Measurements from ENCODE around the gene PCDHB11. TPM values are rescaled to one million over a fixed set of nuclear protein-coding genes. Genes with fewer than 3 reads are reported as not detected.
"Not testable (repeated sequence)": the region's sequence is repeated elsewhere in the genome, so short reads cannot be mapped to it uniquely, and the experiment has no call there.

Gene PCDHB11
- total RNA-seq, 1 donor from 2014 or later, result 2.0 TPM

DNA sequence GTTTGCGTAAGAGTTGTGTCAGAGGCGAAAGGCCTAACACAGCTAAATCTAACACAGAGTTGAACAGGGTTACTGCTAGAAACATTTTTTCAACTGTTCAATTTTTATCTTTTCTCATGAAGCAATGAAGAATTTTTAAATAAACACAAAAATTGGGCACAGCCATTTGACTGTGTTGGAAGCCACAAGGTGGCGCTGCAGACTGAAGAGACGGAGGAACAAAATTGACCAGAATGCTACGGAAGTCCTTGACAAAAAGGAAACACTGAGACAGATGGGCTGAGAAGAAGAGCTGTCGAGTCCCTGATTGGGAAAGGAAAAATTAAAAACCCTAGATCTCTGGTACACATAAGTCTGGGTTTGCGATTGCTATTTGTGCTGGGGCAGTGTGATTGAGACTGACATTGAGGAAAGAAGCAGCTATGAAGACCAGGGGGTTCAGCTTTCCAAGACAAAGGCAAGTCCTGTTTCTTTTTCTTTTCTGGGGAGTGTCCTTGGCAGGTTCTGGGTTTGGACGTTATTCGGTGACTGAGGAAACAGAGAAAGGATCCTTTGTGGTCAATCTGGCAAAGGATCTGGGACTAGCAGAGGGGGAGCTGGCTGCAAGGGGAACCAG is 12.4 kb upstream of the PCDHB11 start, which contains the start of gene PCDHB9:
Gene PCDHB9 (plus strand): TSS at position 265 of the 616 bp plus-strand sequence. CDS start 158 bp downstream, at position 423.
- no peak for DNase-seq (ENCODE audit: low spot score)

DNA sequence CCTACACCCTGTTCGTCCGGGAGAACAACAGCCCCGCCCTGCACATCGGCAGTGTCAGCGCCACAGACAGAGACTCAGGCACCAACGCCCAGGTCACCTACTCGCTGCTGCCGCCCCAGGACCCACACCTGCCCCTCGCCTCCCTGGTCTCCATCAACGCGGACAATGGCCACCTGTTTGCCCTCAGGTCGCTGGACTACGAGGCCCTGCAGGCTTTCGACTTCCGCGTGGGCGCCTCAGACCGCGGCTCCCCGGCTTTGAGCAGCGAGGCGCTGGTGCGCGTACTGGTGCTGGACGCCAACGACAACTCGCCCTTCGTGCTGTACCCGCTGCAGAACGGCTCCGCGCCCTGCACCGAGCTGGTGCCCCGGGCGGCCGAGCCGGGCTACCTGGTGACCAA is 10.7 kb upstream of the PCDHB11 start:
- not testable (repeated sequence) for DNase-seq (ENCODE audit: low spot score)

DNA sequence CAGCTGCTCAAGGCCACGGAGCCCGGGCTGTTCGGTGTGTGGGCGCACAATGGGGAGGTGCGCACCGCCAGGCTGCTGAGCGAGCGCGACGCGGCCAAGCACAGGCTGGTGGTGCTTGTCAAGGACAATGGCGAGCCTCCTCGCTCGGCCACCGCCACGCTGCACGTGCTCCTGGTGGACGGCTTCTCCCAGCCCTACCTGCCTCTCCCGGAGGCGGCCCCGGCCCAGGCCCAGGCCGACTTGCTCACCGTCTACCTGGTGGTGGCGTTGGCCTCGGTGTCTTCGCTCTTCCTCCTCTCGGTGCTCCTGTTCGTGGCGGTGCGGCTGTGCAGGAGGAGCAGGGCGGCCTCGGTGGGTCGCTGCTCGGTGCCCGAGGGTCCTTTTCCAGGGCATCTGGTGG is 10.3 kb upstream of the PCDHB11 start:
- not testable (repeated sequence) for DNase-seq (ENCODE audit: low spot score)

DNA sequence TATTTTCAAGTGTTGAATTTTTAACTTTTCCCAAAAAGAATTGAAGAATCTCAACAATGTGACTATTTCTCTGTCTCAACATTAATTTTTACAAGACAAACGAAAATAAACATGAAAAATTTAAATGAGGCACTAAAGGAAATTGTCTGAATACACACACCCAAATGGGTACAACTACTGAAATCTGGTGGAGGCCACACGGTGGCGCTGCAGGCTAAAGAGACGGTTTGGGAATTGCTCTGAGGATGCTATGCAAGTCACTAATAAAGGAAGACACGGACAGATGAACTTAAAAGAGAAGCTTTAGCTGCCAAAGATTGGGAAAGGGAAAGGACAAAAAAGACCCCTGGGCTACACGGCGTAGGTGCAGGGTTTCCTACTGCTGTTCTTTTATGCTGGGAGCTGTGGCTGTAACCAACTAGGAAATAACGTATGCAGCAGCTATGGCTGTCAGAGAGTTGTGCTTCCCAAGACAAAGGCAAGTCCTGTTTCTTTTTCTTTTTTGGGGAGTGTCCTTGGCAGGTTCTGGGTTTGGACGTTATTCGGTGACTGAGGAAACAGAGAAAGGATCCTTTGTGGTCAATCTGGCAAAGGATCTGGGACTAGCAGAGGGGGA is 7.2 kb upstream of the PCDHB11 start, which contains the start of gene PCDHB10:
Gene PCDHB10 (plus strand): TSS at position 244 of the 616 bp plus-strand sequence. CDS start 200 bp downstream, at position 444.
- no peak for DNase-seq (ENCODE audit: low spot score)

DNA sequence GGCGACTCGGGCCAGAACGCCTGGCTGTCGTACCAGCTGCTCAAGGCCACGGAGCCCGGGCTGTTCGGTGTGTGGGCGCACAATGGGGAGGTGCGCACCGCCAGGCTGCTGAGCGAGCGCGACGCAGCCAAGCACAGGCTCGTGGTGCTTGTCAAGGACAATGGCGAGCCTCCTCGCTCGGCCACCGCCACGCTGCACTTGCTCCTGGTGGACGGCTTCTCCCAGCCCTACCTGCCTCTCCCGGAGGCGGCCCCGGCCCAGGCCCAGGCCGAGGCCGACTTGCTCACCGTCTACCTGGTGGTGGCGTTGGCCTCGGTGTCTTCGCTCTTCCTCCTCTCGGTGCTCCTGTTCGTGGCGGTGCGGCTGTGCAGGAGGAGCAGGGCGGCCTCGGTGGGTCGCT is 5.1 kb upstream of the PCDHB11 start:
- DNase-seq (ENCODE audit: low spot score), result not testable (repeated sequence)

- no peak for DNase-seq (ENCODE audit: low spot score)
Observed at GRCh38 chr5:141196363-141196762, 3.1 kb upstream of the PCDHB11 start.

DNA sequence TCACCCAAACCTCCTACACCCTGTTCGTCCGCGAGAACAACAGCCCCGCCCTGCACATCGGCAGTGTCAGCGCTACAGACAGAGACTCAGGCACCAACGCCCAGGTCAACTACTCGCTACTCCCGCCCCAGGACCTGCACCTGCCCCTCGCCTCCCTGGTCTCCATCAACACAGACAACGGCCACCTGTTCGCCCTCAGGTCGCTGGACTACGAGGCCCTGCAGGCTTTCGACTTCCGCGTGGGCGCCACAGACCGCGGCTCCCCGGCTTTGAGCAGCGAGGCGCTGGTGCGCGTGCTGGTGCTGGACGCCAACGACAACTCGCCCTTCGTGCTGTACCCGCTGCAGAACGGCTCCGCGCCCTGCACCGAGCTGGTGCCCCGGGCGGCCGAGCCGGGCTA is 1.7 kb downstream of the PCDHB11 start:
- not testable (repeated sequence) for DNase-seq (ENCODE audit: low spot score)

GRCh38 chr5:141201646-141202045 is 2.2 kb downstream of the PCDHB11 start:
- DNase-seq (ENCODE audit: low spot score), result not testable (repeated sequence)

GRCh38 chr5:141208478-141208877 is 9.1 kb downstream of the PCDHB11 start, which contains the start of gene PCDHB12:
Gene PCDHB12, plus strand, starts transcription at chr5:141208719. Its CDS starts 189 bp downstream, at chr5:141208908.
- no peak for DNase-seq (ENCODE audit: low spot score)

GRCh38 chr5:141210281-141210680 is 10.9 kb downstream of the PCDHB11 start:
- not testable (repeated sequence) for DNase-seq (ENCODE audit: low spot score)

- DNase-seq (ENCODE audit: low spot score), result not testable (repeated sequence)
Observed at GRCh38 chr5:141210849-141211248, 11.4 kb downstream of the PCDHB11 start.

DNA sequence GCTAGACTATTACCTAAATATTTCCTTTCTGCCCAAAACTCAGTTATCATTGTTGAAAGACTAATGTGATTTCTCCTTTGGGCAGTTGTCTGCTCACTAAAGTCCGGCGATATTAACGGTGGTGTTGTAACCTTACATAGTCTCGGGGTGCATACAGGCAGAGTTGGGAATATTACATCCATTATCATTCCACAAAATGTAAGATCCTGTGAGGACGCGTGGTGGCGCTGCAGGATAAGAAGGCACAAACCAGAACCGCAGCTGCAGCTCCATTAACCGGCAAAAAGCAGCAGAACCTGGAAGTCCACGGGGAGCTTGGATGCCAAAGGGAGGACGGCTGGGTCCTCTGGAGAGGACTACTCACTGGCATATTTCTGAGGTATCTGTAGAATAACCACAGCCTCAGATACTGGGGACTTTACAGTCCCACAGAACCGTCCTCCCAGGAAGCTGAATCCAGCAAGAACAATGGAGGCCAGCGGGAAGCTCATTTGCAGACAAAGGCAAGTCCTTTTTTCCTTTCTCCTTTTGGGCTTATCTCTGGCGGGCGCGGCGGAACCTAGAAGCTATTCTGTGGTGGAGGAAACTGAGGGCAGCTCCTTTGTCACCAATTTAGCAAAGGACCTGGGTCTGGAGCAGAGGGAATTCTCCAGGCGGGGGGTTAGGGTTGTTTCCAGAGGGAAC is 14.4 kb downstream of the PCDHB11 start, which contains the start of gene PCDHB13:
Gene PCDHB13 (plus strand): TSS at position 264 of the 684 bp plus-strand sequence. CDS start 205 bp downstream, at position 469.
- not testable (repeated sequence) for DNase-seq (ENCODE audit: low spot score)

DNA sequence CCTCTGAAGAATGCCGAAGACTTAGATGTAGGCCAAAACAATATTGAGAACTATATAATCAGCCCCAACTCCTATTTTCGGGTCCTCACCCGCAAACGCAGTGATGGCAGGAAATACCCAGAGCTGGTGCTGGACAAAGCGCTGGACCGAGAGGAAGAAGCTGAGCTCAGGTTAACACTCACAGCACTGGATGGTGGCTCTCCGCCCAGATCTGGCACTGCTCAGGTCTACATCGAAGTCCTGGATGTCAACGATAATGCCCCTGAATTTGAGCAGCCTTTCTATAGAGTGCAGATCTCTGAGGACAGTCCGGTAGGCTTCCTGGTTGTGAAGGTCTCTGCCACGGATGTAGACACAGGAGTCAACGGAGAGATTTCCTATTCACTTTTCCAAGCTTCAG is 15.2 kb downstream of the PCDHB11 start:
- DNase-seq (ENCODE audit: low spot score), result not testable (repeated sequence)

DNA sequence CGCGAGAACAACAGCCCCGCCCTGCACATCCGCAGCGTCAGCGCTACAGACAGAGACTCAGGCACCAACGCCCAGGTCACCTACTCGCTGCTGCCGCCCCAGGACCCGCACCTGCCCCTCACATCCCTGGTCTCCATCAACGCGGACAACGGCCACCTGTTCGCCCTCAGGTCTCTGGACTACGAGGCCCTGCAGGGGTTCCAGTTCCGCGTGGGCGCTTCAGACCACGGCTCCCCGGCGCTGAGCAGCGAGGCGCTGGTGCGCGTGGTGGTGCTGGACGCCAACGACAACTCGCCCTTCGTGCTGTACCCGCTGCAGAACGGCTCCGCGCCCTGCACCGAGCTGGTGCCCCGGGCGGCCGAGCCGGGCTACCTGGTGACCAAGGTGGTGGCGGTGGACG is 16.1 kb downstream of the PCDHB11 start:
- not testable (repeated sequence) for DNase-seq (ENCODE audit: low spot score)

GRCh38 chr5:141216035-141216434 is 16.6 kb downstream of the PCDHB11 start:
- DNase-seq (ENCODE audit: low spot score), result not testable (repeated sequence)

DNA sequence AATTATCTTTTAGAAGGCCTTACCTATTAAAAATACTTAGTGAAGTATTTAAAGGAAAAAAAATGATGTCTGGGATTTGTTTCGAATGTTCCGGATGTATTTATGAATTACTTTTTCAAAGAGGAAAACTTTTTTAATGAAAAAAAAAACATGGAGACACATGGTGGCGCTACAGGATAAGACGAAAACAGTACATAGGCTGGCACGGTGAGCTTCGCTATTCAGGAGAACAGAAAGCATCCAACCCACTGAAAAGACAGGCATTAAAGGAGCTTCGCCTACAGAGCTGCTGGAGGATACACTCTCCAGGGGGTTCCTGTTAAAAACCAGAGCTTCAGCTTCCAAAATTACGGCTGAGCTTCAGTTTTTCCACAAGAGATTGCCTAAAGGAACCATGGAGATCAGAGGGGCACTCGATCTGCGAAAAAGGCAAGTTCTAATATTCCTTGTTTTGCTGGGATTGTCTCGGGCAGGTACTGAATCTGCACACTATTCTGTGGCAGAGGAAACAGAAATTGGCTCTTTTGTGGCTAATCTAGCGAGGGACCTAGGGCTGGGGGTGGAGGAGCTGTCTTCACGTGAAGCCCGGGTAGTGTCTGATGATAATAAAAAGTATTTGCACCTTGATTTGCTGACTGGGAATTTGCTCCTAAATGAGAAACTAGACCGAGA is 23.8 kb downstream of the PCDHB11 start, which contains the start of gene PCDHB14:
Gene PCDHB14 (plus strand): TSS at position 232 of the 672 bp plus-strand sequence. CDS start 163 bp downstream, at position 395.
- DNase-seq (ENCODE audit: low spot score), result no peak

- not testable (repeated sequence) for DNase-seq (ENCODE audit: low spot score)
Observed at GRCh38 chr5:141224844-141225243, 25.4 kb downstream of the PCDHB11 start.

- not testable (repeated sequence) for DNase-seq (ENCODE audit: low spot score)
Observed at GRCh38 chr5:141225421-141225820, 26.0 kb downstream of the PCDHB11 start.

DNA sequence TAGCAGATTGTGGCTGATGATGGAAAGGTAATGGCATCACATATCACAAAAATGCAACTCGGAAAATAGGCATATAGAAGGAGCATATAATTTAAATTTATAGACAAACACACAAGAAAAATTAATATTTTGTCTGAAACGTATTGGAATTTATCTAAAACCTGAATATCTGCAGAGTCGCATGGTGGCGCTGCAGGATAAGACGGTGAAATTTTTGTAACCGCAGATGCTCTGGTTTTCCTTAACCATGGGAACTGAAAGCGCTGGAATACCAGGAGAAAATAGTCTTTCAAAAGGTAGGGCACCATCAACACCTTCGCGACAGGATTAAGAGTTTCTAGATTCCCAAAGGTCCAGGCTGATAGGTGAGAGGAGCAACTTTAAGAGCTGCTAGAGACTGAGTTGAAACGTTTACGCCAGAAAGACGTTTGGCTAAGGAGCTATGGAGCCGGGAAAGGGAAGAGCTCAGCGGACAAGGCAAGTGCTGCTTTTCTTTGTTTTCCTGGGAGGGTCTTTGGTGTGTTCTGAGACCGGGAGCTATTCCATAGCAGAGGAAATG is 34.8 kb downstream of the PCDHB11 start:
- no peak for DNase-seq (ENCODE audit: low spot score)

DNA sequence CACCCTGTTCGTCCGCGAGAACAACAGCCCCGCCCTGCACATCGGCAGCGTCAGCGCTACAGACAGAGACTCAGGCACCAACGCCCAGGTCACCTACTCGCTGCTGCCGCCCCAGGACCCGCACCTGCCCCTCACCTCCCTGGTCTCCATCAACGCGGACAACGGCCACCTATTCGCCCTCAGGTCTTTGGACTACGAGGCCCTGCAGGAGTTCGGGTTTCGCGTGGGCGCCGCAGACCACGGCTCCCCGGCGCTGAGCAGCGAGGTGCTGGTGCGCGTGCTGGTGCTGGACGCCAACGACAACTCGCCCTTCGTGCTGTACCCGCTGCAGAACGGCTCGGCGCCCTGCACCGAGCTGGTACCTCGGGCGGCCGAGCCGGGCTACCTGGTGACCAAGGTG is 36.5 kb downstream of the PCDHB11 start:
- not testable (repeated sequence) for DNase-seq (ENCODE audit: low spot score)
